Measurements from ENCODE around the gene OPCML. TPM values are rescaled to one million over a fixed set of nuclear protein-coding genes. Genes with fewer than 3 reads are reported as not detected.

The OPCML gene
- total RNA-seq, 1 experiment from 2014 or later, result not detected

GRCh38 chr11:133251841-133252240, 280.5 kb downstream of the OPCML start:
- H3K9me3 ChIP-seq, result peaks cover 8% of the 10 kb centered on the region; the same call in 1 of the 2 replicates
- H3K4me1 ChIP-seq, result no peaks in the 10 kb centered on the region
- no peak overlapping the region for H3K4me3 ChIP-seq (ENCODE audit: low read depth, low read length)
- H3K36me3 Mint-ChIP-seq (ENCODE audit: insufficient read depth, unreplicated experiment), result no peaks in the 10 kb centered on the region
- H3K9me3 Mint-ChIP-seq (ENCODE audit: unreplicated experiment), result peaks cover 9% of the 10 kb centered on the region
- no peak for DNase-seq
- intact Hi-C loops (cut with micrococcal nuclease; ENCODE audit: unreplicated experiment), result no loop called here
- BruUV-seq (replicated peaks), result no TSS peak
- no peaks in the 10 kb centered on the region for H3K27me3 ChIP-seq (replicated peaks; ENCODE audit: control insufficient read depth, insufficient read depth, low read length)
- CTCF ChIA-PET, result no interaction called here
- TF ChIP-seq, protein P1, sequence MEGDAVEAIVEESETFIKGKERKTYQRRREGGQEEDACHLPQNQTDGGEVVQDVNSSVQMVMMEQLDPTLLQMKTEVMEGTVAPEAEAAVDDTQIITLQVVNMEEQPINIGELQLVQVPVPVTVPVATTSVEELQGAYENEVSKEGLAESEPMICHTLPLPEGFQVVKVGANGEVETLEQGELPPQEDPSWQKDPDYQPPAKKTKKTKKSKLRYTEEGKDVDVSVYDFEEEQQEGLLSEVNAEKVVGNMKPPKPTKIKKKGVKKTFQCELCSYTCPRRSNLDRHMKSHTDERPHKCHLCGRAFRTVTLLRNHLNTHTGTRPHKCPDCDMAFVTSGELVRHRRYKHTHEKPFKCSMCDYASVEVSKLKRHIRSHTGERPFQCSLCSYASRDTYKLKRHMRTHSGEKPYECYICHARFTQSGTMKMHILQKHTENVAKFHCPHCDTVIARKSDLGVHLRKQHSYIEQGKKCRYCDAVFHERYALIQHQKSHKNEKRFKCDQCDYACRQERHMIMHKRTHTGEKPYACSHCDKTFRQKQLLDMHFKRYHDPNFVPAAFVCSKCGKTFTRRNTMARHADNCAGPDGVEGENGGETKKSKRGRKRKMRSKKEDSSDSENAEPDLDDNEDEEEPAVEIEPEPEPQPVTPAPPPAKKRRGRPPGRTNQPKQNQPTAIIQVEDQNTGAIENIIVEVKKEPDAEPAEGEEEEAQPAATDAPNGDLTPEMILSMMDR (IDR thresholded peaks at IDR 0.05; ENCODE audit: insufficient read depth in 1 of 2, low read depth in 1 of 2, low read length in 1 of 2, severe bottlenecking in 1 of 2, unreplicated experiment in 1 of 2), result no peak
- no peak overlapping the region for H3K4me3 Mint-ChIP-seq (ENCODE audit: unreplicated experiment)
- POLR2A ChIA-PET, result no interaction called here
- H3K4me1 Mint-ChIP-seq (ENCODE audit: low read depth, unreplicated experiment), result no peaks in the 10 kb centered on the region
- no peaks in the 10 kb centered on the region for H3K36me3 ChIP-seq (ENCODE audit: control insufficient read depth, insufficient read depth, low read length)
- no peak overlapping the region for H3K27ac Mint-ChIP-seq (ENCODE audit: unreplicated experiment)
- H3K27me3 Mint-ChIP-seq (ENCODE audit: insufficient read depth, unreplicated experiment), result peaks cover 9% of the 10 kb centered on the region

- H3K27ac Mint-ChIP-seq (ENCODE audit: unreplicated experiment), result no peak overlapping the region
- peaks cover 9% of the 10 kb centered on the region for H3K27me3 Mint-ChIP-seq (ENCODE audit: insufficient read depth, unreplicated experiment)
- Histone ChIP-seq H3K4me1 (no peaks in the 10 kb centered on the region), H3K4me3 (ENCODE audit: low read depth, low read length) (no peak overlapping the region), H3K9me3 (no peaks in the 10 kb centered on the region), H3K36me3 (ENCODE audit: control insufficient read depth, insufficient read depth, low read length) (no peaks in the 10 kb centered on the region), H3K27me3 (replicated peaks; ENCODE audit: control insufficient read depth, insufficient read depth, low read length) (no peaks in the 10 kb centered on the region)
- H3K9me3 Mint-ChIP-seq (ENCODE audit: unreplicated experiment), result peaks cover 9% of the 10 kb centered on the region
- H3K4me1 Mint-ChIP-seq (ENCODE audit: low read depth, unreplicated experiment), result no peaks in the 10 kb centered on the region
- intact Hi-C loops (cut with micrococcal nuclease; ENCODE audit: unreplicated experiment), result no loop called here
- TF ChIP-seq, protein P1 (IDR thresholded peaks at IDR 0.05; ENCODE audit: insufficient read depth in 1 of 2, low read depth in 1 of 2, low read length in 1 of 2, severe bottlenecking in 1 of 2, unreplicated experiment in 1 of 2), result no peak
- H3K36me3 Mint-ChIP-seq (ENCODE audit: insufficient read depth, unreplicated experiment), result no peaks in the 10 kb centered on the region
- H3K4me3 Mint-ChIP-seq (ENCODE audit: unreplicated experiment), result no peak overlapping the region
- CTCF ChIA-PET, result no interaction called here
- no peak for DNase-seq
- POLR2A ChIA-PET, result no interaction called here
- BruUV-seq (replicated peaks), result no TSS peak
These were observed 282.8 kb downstream of the OPCML start for GRCh38 chr11:133249530-133249929.

DNA sequence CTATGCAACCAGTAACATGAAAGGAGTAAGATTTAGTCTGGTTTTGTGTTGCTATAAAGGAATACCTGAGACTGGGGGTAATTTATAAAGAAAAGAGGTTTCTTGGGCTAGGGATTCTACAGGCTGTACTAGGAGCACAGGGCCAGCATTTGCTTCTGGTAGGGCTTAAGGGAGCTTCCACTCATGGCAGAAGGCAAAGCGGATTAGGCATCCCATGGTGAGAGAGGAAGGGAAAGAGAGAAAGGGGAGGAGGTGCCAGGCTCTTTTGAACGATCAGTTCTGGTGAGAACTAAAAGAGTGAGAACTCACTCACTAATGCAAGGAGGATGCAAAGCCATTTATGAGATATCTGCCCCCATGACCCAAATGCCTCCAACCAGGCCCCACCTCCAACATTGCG, 283.2 kb downstream of the OPCML start:
- Histone ChIP-seq H3K4me3 (ENCODE audit: low read depth, low read length) (no peak overlapping the region), H3K36me3 (ENCODE audit: control insufficient read depth, insufficient read depth, low read length) (no peaks in the 10 kb centered on the region), H3K4me1 (no peaks in the 10 kb centered on the region), H3K27me3 (replicated peaks; ENCODE audit: control insufficient read depth, insufficient read depth, low read length) (no peaks in the 10 kb centered on the region), H3K9me3 (no peaks in the 10 kb centered on the region)
- DNase-seq, result no peak
- intact Hi-C loops (cut with micrococcal nuclease; ENCODE audit: unreplicated experiment), result no loop called here
- Mint-ChIP-seq H3K4me3 (ENCODE audit: unreplicated experiment) (no peak overlapping the region), H3K9me3 (ENCODE audit: unreplicated experiment) (peaks cover 9% of the 10 kb centered on the region), H3K4me1 (ENCODE audit: low read depth, unreplicated experiment) (no peaks in the 10 kb centered on the region), H3K36me3 (ENCODE audit: insufficient read depth, unreplicated experiment) (no peaks in the 10 kb centered on the region), H3K27ac (ENCODE audit: unreplicated experiment) (no peak overlapping the region), H3K27me3 (ENCODE audit: insufficient read depth, unreplicated experiment) (peaks cover 9% of the 10 kb centered on the region)
- TF ChIP-seq, protein P1 (IDR thresholded peaks at IDR 0.05; ENCODE audit: insufficient read depth in 1 of 2, low read depth in 1 of 2, low read length in 1 of 2, severe bottlenecking in 1 of 2, unreplicated experiment in 1 of 2), result no peak
- ChIA-PET CTCF (no interaction called here), POLR2A (no interaction called here)
- no TSS peak for BruUV-seq (replicated peaks)
